ENCODE results near the gene TMEM9.

TMEM9 gene

GRCh38 chr1:201126463-201126831 lies 27.8 kb downstream of the TMEM9 start:
- DNase-seq (ENCODE audit: low spot score): no peak

GRCh38 chr1:201125800-201126199 lies 28.5 kb downstream of the TMEM9 start:
- no peak for DNase-seq (ENCODE audit: low spot score)

- DNase-seq (ENCODE audit: low spot score): no peak
Observed at GRCh38 chr1:201125019-201125418, 29.3 kb downstream of the TMEM9 start.

GRCh38 chr1:201123866-201124265 lies 30.4 kb downstream of the TMEM9 start:
- DNase-seq (ENCODE audit: low spot score): no peak

- DNase-seq (ENCODE audit: low spot score): no peak
Observed at GRCh38 chr1:201122321-201122957, 31.8 kb downstream of the TMEM9 start.

GRCh38 chr1:201119206-201120197 lies 34.8 kb downstream of the TMEM9 start:
- peak; percentile 52 for DNase-seq (ENCODE audit: low spot score)

GRCh38 chr1:201116091-201116490 lies 38.2 kb downstream of the TMEM9 start:
- no peak for DNase-seq (ENCODE audit: low spot score)

GRCh38 chr1:201115390-201115937 lies 38.8 kb downstream of the TMEM9 start:
- DNase-seq (ENCODE audit: low spot score): no peak

GRCh38 chr1:201114245-201115131 lies 39.8 kb downstream of the TMEM9 start:
- peak; percentile 75 for DNase-seq (ENCODE audit: low spot score)

GRCh38 chr1:201113451-201114244 lies 40.6 kb downstream of the TMEM9 start:
- no peak for DNase-seq (ENCODE audit: low spot score)

GRCh38 chr1:201112926-201113325 lies 41.3 kb downstream of the TMEM9 start:
- no peak for DNase-seq (ENCODE audit: low spot score)

- DNase-seq (ENCODE audit: low spot score): no peak
Observed at GRCh38 chr1:201112173-201112731, 42.0 kb downstream of the TMEM9 start, which contains the start of gene CACNA1S. TSS of gene CACNA1S (minus strand) at chr1:201112426. CDS start at chr1:201112339, 87 bp downstream.

GRCh38 chr1:201111672-201112071 lies 42.6 kb downstream of the TMEM9 start:
- DNase-seq (ENCODE audit: low spot score): no peak

- no peak for DNase-seq (ENCODE audit: low spot score)
Observed at GRCh38 chr1:201111156-201111555, 43.1 kb downstream of the TMEM9 start.

- DNase-seq (ENCODE audit: low spot score): no peak
Observed at GRCh38 chr1:201110616-201111015, 43.7 kb downstream of the TMEM9 start.

- no peak for DNase-seq (ENCODE audit: low spot score)
Observed at GRCh38 chr1:201110138-201110537, 44.1 kb downstream of the TMEM9 start.

GRCh38 chr1:201109651-201110050 lies 44.6 kb downstream of the TMEM9 start:
- DNase-seq (ENCODE audit: low spot score): no peak

- DNase-seq (ENCODE audit: low spot score): no peak
Observed at GRCh38 chr1:201108614-201109013, 45.7 kb downstream of the TMEM9 start.

GRCh38 chr1:201105688-201106087 lies 48.6 kb downstream of the TMEM9 start:
- no peak for DNase-seq (ENCODE audit: low spot score)

GRCh38 chr1:201104141-201104540 lies 50.1 kb downstream of the TMEM9 start:
- no peak for DNase-seq (ENCODE audit: low spot score)

- no peak for DNase-seq (ENCODE audit: low spot score)
Observed at GRCh38 chr1:201103666-201104065, 50.6 kb downstream of the TMEM9 start.
